HCT116 (cell line): ENCODE measurements around the gene KRTAP5-5. TPM values are rescaled to one million over a fixed set of nuclear protein-coding genes. Genes with fewer than 3 reads are reported as not detected.
A peak's percentile ranks its signal among the peaks of the same experiment; 100 is the strongest.

Source experiments
- ATAC-seq: fragments of 200-7000 bp; cut with Tn5 transposase; 2 replicates; pipeline ENCODE4 v1.9.1; 2020; ENCODE audit warnings: mild to moderate bottlenecking, moderate library complexity
- BruUV-seq: library from RNA; stranded (reverse); fragments of 400-500 nt; replicated peaks from 2 replicates; lab custom pipeline; 2021; lab: Mats Ljungman, UMichigan
- CTCF ChIA-PET: fragments of 300-600 bp; sonication (Branson Sonifier 250); formaldehyde crosslinking; loops from one replicate; lab custom pipeline; 2021; ENCODE audit warnings: antibody characterized with exemption; lab: Charles Lee
- POLR2A ChIA-PET: fragments of 300-600, 350-600 bp; sonication (Branson Sonifier 250); formaldehyde crosslinking; loops from one replicate; lab custom pipeline; 2021; ENCODE audit warnings: antibody characterized with exemption; lab: Charles Lee
- RAD21 ChIA-PET, 2 experiments: fragments of 300-600 bp; sonication (Branson Sonifier 250); formaldehyde crosslinking; loops; one replicate each; lab custom pipeline; 2023; ENCODE audit warnings: low total read pairs in 2 of 2; ENCODE audit not compliant: uncharacterized antibody in 2 of 2, unreplicated experiment in 2 of 2, low non-redundant PET in 1 of 2; lab: Charles Lee
- DNase-seq: peaks from one replicate; pipeline ENCODE4 v3.0.0-alpha.2; 2010; ENCODE audit warnings: low read depth, low spot score
- H2AFZ ChIP-seq: fragments of 200-600 bp; shearing (Covaris generic), sonication (generic); 2 replicates; pipeline ENCODE4 v1.6.1; 2017; ENCODE audit warnings: low read depth, mixed run types, mixed read lengths, antibody characterized with exemption, low read length; ENCODE audit not compliant: poor library complexity, severe bottlenecking
- H3K27ac ChIP-seq: 2 replicates; pipeline ENCODE4 v1.5.1; 2012; ENCODE audit warnings: low read depth, low read length
- H3K27me3 ChIP-seq: fragments of 200-600 bp; sonication (generic); 2 replicates; pipeline ENCODE4 v1.6.1; 2016; ENCODE audit warnings: mixed run types, low read length, mixed read lengths; ENCODE audit not compliant: insufficient read depth
- H3K36me3 ChIP-seq, 2 experiments: fragments of 200-500 bp in 1 of 2; fragments of 200-600 bp in 1 of 2; sonication (Bioruptor generic) in 1 of 2; sonication (generic) in 1 of 2; 2 replicates each; pipeline versions ENCODE4 v1.5.1 to v1.6.1; 2014 to 2016; ENCODE audit warnings: low read length in 2 of 2, inconsistent platforms in 1 of 2, mixed read lengths in 1 of 2, mixed run types in 1 of 2; ENCODE audit not compliant: insufficient read depth in 2 of 2, control insufficient read depth in 1 of 2
- H3K4me1 ChIP-seq, 2 experiments: fragments of 200-600 bp in 1 of 2; sonication (generic) in 1 of 2; 2 replicates each; pipeline versions ENCODE4 v1.5.1 to v1.6.1; 2012 to 2017; ENCODE audit warnings: low read length in 2 of 2, inconsistent platforms in 1 of 2, mild to moderate bottlenecking in 1 of 2, mixed read lengths in 1 of 2, mixed run types in 1 of 2, moderate library complexity in 1 of 2; ENCODE audit not compliant: insufficient read depth in 2 of 2, control insufficient read depth in 1 of 2
- H3K4me2 ChIP-seq: fragments of 200-600 bp; sonication (generic); 2 replicates; pipeline ENCODE4 v1.6.1; 2017; ENCODE audit warnings: mixed run types, low read length, mixed read lengths
- H3K4me3 ChIP-seq, 2 experiments: fragments of 200-600 bp in 1 of 2; sonication (generic) in 1 of 2; replicated peaks in 1 of 2; 2 replicates each; pipeline ENCODE4 v1.5.1; 2011 to 2016; ENCODE audit warnings: low read length in 2 of 2, control low read depth in 1 of 2, low read depth in 1 of 2, mild to moderate bottlenecking in 1 of 2, mixed read lengths in 1 of 2, mixed run types in 1 of 2
- H3K79me2 ChIP-seq: fragments of 200-600 bp; sonication (generic); 2 replicates; pipeline ENCODE4 v1.6.1; 2017; ENCODE audit warnings: mild to moderate bottlenecking, mixed run types, low read length, moderate library complexity, mixed read lengths; ENCODE audit not compliant: insufficient read depth
- H3K9ac ChIP-seq: fragments of 200-600 bp; sonication (generic); 2 replicates; pipeline ENCODE4 v1.6.1; 2016; ENCODE audit warnings: low read length, mixed read lengths
- H3K9me2 ChIP-seq: fragments of 200-600 bp; sonication (generic), shearing (Covaris generic); 2 replicates; pipeline ENCODE4 v1.6.1; 2017; ENCODE audit warnings: mixed run types, mild to moderate bottlenecking, moderate library complexity; ENCODE audit not compliant: insufficient read depth
- H3K9me3 ChIP-seq, 2 experiments: fragments of 200-500 bp in 1 of 2; fragments of 200-600 bp in 1 of 2; sonication (Bioruptor generic) in 1 of 2; sonication (generic) in 1 of 2; 2 replicates each; pipeline ENCODE4 v1.6.1; 2014 to 2017; ENCODE audit warnings: low read length in 2 of 2, mixed read lengths in 2 of 2, inconsistent platforms in 1 of 2, low read depth in 1 of 2, mild to moderate bottlenecking in 1 of 2, mixed run types in 1 of 2, moderate library complexity in 1 of 2; ENCODE audit not compliant: control insufficient read depth in 1 of 2, insufficient read depth in 1 of 2
- H4K20me1 ChIP-seq: fragments of 200-600 bp; sonication (generic), shearing (Covaris generic); 2 replicates; pipeline ENCODE4 v1.6.1; 2017; ENCODE audit warnings: mixed run types, mild to moderate bottlenecking, moderate library complexity; ENCODE audit not compliant: insufficient read depth
- CTCF ChIP-seq, 3 experiments: fragments of 200-600 bp in 1 of 3; sonication (generic) in 1 of 3; IDR thresholded peaks in 2 of 3; conservative IDR thresholded peaks in 1 of 3; 2 replicates each; pipeline ENCODE4 v1.5.1; 2012 to 2017; ENCODE audit warnings: low read depth in 2 of 3, low read length in 2 of 3, antibody characterized with exemption in 1 of 3, borderline replicate concordance in 1 of 3, control low read depth in 1 of 3, mild to moderate bottlenecking in 1 of 3, mixed read lengths in 1 of 3, mixed run types in 1 of 3, moderate library complexity in 1 of 3; ENCODE audit not compliant: insufficient read depth in 1 of 3
- ZBTB33 ChIP-seq: IDR thresholded peaks from 2 replicates; pipeline ENCODE4 v1.6.1; 2011; ENCODE audit warnings: mild to moderate bottlenecking, low read length, moderate library complexity; ENCODE audit not compliant: insufficient replicate concordance; ENCODE audit errors: extremely low read depth
- intact Hi-C: fragments of 100-400 bp; cut with micrococcal nuclease; formaldehyde crosslinking; loops from 2 replicates; pipeline ENCODE4 v1.10.0; 2022
- total RNA-seq: library from RNA; stranded (reverse); gene quantifications from one replicate; pipeline ENCODE4 v1.2.1, GENCODE V29; 2021; ENCODE audit not compliant: unreplicated experiment

The KRTAP5-5 gene
- total RNA-seq, 1 experiment from 2014 or later, result not detected

- BruUV-seq, result no TSS peak
Observed at GRCh38 chr11:1650034-1650917, 20.7 kb downstream of the KRTAP5-5 start.

More at GRCh38 chr11:1650034-1650917, 20.7 kb downstream of the KRTAP5-5 start:
- CTCF ChIA-PET, result interaction anchor here (1.1 to 1.7 kb wide), 4 partner anchors 11 to 501 kb away, joined by 3 to 11 read pairs (median 4); no protein-coding TSS in a partner anchor
- Histone ChIP-seq H3K79me2 (no peaks in the 10 kb centered on the region), H3K27me3 (no peaks in the 10 kb centered on the region), H3K4me2 (no peak overlapping the region), H3K9me3 (no peaks in the 10 kb centered on the region), H3K9me2 (no peaks in the 10 kb centered on the region), H2AFZ (no peak overlapping the region), H3K36me3 (no peaks in the 10 kb centered on the region), H3K27ac (no peak overlapping the region), H3K4me1 (peaks cover 0 to 7% of the 10 kb centered on the region in 2 experiments; a peak in 3 of 4 replicates), H4K20me1 (no peaks in the 10 kb centered on the region), H3K9ac (no peak overlapping the region), H3K4me3 (no peak overlapping the region)
- DNase-seq (no peak), ATAC-seq (peak; percentile 41; the same call in 1 of the 2 replicates)
- POLR2A ChIA-PET, result no interaction called here
- intact Hi-C loops, result loop anchor here (5.0 kb wide), 1 partner anchor 232 kb away; no protein-coding TSS in a partner anchor
- RAD21 ChIA-PET, result interaction anchor here in 1 of 2 experiments (0.6 kb wide), 1 partner anchor 183 kb away, joined by 3 read pairs; no protein-coding TSS in a partner anchor
- TF ChIP-seq CTCF (IDR thresholded peaks at IDR 0.05 in 2 of 3, conservative IDR thresholded peaks at IDR 0.05 in 1 of 3; ENCODE audit: borderline replicate concordance in 1 of 3, insufficient read depth in 1 of 3, low read depth in 2 of 3, low read length in 2 of 3), result 0 out of 6 replicates have a peak, but pooled peaks of 1 of the 3 experiments have one; percentile 4
- no peak for TF ChIP-seq ZBTB33
